T-helper 9 cell (primary cell): ENCODE data around the gene PRR20A.
"Not testable (repeated sequence)": the region's sequence is repeated elsewhere in the genome, so short reads cannot be mapped to it uniquely, and the experiment has no call there.

ENCODE experiments used
- DNase-seq: peaks from one replicate; pipeline ENCODE4 v3.0.0-alpha.2; 2020
- total RNA-seq, 2 donors: gene quantifications; one replicate each; lab custom pipeline; 2026; lab: John Stamatoyannopoulos, UW

The PRR20A gene
- 0 reads per million in 2 donors for total RNA-seq

DNA sequence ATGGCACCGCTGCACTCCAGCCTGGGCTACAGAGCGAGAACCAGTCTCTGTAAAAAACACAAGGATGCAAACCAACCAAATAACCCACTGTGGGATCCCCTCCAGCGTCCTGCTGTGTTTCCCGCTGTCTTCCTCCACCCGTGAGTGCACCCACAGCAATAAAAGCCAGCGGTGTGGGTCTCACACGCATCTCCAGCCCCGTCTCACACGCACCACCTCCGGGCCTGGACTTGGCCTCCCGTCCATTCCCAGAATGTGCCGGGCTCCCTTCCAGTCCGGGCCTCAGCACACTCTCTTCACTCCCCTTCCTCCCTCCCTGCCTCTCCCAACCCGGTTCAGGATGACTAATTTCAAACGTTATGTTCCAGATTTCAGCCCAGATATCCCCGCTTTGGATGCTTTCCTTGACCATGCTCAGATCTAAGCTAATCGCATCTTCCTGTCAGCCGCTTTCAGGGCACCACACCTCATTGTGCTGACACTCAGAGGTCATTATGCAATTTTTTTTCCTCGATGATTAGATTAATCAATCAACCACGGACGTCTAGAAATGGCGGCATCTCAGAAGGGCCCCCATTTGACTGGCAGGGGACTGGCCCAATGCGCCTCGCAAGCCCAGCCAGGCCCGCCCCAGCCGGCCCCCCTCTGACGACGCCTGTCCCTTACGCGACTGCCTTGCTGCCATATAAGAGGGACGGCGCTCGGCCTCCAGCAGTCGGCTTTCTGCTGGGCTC is at the start of gene PRR20A:
Gene PRR20A (plus strand): TSS at position 684 of the 734 bp plus-strand sequence. CDS start 387 bp downstream, outside the sequence.
- DNase-seq, result not testable (repeated sequence)

DNA sequence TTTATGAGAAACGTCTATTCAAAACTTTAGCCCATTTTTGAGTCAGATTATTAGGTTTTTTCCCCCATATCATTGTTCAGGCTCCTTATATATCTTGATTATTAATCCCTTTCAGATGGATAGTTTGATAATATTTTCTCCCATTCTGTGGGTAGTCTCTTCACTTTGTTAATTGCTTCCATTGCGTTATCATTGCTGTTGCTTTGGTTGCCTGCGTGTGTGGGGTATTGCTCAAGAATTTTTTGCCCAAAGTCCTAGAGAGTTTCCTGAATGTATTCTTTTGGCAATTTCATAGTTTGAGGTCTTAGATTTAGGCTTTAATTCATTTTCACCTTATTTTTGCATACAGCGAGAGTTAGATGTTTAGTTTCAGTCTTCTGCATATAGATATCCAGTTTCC is 25.8 kb upstream of the PRR20A start:
- no peak for DNase-seq

DNA sequence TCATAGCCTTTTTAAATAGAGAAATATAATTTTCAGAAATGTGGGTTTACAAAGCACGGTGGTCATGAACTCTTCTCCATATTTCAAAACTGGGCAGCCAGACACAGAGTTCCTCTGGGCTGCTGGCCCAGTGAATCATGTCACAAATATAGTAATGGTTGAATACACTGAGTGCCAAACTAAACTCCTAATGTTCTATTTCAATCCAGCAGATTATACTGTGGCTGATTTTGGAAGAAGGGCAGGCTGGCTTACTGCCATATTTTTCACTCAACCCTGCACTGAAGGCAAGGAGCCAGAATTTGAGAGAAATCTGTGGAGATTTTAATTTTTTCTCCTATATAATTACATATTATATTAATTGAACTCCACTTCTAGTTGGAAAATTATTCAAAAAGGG is 17.0 kb upstream of the PRR20A start:
- DNase-seq, result no peak

DNA sequence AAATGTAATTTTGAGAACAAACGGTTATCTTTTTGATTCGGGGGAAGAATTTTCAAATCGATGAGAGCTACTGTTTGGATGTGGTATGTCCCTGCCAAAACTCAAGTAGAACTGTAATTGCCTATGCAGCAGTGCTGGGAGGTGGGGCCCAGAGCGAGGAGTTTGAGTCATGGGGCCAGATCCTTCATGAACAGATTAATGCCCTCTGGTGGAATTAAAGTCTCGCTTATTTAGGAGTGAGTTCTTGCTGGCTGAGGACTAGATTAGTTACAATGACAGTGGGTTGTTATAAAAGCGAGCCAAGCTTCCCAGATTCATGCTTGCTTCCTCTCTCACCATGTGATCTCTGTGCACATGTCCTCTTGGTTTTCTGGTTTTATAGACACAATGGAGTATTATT is 11.8 kb upstream of the PRR20A start:
- no peak for DNase-seq

DNA sequence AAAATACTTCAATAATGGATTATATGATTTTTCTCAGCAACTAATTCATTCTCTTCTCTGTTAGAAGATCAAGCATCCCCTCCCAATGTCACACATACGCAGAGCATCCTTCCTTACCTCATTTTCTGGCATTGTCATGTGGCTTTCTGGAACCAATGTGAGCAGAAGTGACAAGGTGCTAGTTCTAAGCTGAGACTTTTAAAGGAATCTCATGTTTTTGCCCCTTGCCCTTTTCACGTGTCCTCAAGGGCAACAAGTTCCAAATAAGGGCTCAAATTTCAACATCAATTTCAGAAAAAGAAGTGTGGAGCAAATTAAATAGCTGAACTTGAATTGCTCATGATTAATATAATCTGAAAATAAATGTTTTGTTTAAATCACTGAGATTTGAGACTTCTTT is 4.6 kb upstream of the PRR20A start:
- no peak for DNase-seq

DNA sequence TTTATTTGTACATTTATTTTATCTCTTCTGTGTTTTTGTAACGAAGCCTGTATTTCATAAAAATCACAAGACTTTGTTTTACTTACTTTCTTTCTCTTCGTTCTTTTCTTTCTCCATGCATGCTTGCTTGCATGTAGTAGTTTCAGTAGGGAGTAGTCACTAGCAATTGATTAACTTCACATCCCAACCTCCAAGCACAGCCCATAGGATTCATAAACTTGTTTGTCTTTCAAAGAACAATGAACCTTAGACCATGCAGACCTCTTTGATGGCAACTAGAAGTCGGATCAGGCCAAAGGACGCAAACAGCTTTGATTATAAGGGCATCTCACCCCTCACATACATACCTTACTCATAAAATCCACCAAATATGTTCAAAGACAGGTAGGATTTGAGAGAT is 3.1 kb upstream of the PRR20A start:
- no peak for DNase-seq

DNA sequence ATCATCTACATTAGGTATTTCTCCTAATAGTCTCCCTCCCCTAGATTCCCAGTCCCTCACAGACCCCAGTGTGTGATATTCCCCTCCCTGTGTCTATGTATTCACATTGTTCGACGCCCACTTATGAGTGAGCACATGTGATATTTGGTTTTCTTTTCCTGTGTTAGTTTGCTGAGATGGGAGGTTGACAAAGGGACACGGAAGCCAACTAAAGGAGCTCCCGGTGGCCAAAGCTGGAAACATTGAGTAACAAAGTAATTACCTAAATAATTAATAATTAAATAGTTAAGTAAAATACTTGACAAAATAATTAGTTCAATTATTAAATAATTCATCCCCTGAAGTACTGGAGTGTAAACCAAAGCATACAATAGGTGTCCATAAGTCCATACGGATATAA is 1.7 kb upstream of the PRR20A start:
- DNase-seq, result no peak

DNA sequence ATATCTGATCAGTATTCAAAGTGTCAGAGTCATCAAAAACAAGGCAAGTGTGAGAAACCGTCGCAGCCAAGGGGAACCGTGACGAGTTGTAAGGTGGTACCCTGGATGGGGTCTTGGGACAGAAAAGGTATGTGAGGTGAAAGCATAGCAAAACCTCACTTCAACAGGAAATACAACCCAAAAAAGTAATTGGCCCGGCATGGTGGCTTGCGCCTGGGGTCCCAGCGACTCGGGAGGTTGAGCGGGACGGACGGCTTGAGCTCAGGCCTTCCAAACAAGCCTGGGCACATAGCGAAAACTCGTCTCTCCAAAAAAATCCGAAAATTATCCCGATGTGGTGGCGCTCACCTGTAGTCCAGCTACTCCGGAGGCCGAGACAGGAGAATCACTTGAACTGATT is 937 bp upstream of the PRR20A start:
- DNase-seq, result not testable (repeated sequence)

DNA sequence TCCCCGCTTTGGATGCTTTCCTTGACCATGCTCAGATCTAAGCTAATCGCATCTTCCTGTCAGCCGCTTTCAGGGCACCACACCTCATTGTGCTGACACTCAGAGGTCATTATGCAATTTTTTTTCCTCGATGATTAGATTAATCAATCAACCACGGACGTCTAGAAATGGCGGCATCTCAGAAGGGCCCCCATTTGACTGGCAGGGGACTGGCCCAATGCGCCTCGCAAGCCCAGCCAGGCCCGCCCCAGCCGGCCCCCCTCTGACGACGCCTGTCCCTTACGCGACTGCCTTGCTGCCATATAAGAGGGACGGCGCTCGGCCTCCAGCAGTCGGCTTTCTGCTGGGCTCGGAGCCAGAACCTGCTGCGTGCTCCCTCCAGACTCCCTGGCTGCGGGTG is 6.5 kb downstream of the PRR20A start, which contains the start of gene PRR20B:
Gene PRR20B (plus strand): TSS at position 301 of the 400 bp plus-strand sequence. CDS start 387 bp downstream, outside the sequence.
- not testable (repeated sequence) for DNase-seq

DNA sequence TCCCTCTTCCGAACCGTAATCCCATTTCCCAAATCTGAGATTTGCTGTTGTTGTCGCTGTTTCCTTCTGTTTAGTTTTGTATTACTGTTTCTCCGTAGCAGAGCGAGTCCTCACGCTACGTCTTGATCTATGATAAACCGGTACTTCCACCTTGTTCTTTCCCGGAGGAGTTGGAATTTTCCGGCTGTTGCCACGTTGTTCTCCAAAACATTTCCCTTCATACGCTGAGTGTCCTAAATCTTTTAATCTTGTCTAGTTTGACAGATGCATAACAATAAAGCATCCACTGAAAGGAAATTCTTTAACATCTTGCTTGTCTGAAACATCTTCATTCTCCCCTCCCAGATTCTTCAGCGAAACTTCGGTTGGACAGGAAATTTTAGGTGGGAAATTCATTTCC is 7.4 kb downstream of the PRR20A start:
- not testable (repeated sequence) for DNase-seq

DNA sequence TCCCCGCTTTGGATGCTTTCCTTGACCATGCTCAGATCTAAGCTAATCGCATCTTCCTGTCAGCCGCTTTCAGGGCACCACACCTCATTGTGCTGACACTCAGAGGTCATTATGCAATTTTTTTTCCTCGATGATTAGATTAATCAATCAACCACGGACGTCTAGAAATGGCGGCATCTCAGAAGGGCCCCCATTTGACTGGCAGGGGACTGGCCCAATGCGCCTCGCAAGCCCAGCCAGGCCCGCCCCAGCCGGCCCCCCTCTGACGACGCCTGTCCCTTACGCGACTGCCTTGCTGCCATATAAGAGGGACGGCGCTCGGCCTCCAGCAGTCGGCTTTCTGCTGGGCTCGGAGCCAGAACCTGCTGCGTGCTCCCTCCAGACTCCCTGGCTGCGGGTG is 13.0 kb downstream of the PRR20A start, which contains the start of gene PRR20C:
Gene PRR20C (plus strand): TSS at position 301 of the 400 bp plus-strand sequence. CDS start 387 bp downstream, outside the sequence.
- not testable (repeated sequence) for DNase-seq

DNA sequence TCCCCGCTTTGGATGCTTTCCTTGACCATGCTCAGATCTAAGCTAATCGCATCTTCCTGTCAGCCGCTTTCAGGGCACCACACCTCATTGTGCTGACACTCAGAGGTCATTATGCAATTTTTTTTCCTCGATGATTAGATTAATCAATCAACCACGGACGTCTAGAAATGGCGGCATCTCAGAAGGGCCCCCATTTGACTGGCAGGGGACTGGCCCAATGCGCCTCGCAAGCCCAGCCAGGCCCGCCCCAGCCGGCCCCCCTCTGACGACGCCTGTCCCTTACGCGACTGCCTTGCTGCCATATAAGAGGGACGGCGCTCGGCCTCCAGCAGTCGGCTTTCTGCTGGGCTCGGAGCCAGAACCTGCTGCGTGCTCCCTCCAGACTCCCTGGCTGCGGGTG is 19.6 kb downstream of the PRR20A start, which contains the start of gene PRR20D:
Gene PRR20D (plus strand): TSS at position 301 of the 400 bp plus-strand sequence. CDS start 387 bp downstream, outside the sequence.
- DNase-seq, result not testable (repeated sequence)

DNA sequence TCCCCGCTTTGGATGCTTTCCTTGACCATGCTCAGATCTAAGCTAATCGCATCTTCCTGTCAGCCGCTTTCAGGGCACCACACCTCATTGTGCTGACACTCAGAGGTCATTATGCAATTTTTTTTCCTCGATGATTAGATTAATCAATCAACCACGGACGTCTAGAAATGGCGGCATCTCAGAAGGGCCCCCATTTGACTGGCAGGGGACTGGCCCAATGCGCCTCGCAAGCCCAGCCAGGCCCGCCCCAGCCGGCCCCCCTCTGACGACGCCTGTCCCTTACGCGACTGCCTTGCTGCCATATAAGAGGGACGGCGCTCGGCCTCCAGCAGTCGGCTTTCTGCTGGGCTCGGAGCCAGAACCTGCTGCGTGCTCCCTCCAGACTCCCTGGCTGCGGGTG is 26.2 kb downstream of the PRR20A start, which contains the start of gene PRR20E:
Gene PRR20E (plus strand): TSS at position 301 of the 400 bp plus-strand sequence. CDS start 387 bp downstream, outside the sequence.
- not testable (repeated sequence) for DNase-seq

DNA sequence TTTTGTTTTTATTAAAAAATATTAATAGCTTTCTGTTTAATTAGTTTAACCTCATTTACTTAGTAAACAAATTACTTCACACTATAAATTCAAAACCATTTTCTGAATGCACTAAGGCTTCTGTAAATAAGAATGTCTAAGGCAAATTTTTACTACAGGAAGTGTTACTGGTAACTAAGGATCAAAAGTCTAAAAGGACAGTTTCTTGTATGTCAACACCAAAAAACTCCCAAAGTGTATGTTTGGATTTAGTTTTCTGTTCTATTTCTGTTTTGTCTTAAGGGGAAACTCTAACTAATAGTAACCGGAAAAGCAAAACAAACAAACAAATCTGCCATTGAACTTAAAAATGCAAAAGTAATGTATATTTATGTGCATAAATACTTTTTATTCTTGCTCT is 50.9 kb downstream of the PRR20A start:
- no peak for DNase-seq
